Measurements from ENCODE around the gene EGR2. TPM values are rescaled to one million over a fixed set of nuclear protein-coding genes. Genes with fewer than 3 reads are reported as not detected.
A peak's percentile ranks its signal among the peaks of the same experiment; 100 is the strongest.

Gene EGR2
- total and polyA plus RNA-seq, 10 of the 15 experiments (the other 5 are each of a cell fraction or from before 2014, with no cell fraction given), result 8.3 to 56.5 (median 16.2) TPM

GRCh38 chr10:62816331-62817120 lies at the start of gene EGR2 (continued):
- TF ChIP-seq USF1 (IDR thresholded peaks at IDR 0.05; ENCODE audit: borderline replicate concordance, extremely low read length, insufficient read depth, low read depth, low read length), result peak; percentile 70
- TF ChIP-seq BHLHE40 (IDR thresholded peaks at IDR 0.05; ENCODE audit: borderline replicate concordance in 1 of 2, low read depth in 2 of 2, low read length in 1 of 2), result peak; percentile 86 to 96
- TF ChIP-seq HDGF (IDR thresholded peaks at IDR 0.05), result no peak
- no peak for TF ChIP-seq E4F1 (IDR thresholded peaks at IDR 0.05; ENCODE audit: borderline replicate concordance, partially characterized antibody)
- no peak for TF ChIP-seq CBX5 (IDR thresholded peaks at IDR 0.05; ENCODE audit: low read depth)
- peak; percentile 61 for TF ChIP-seq MTA2 (IDR thresholded peaks at IDR 0.05; ENCODE audit: low read depth)
- peak; percentile 46; the same call in 1 of the 2 replicates for TF ChIP-seq TAF1 (IDR thresholded peaks at IDR 0.05; ENCODE audit: borderline replicate concordance, low read depth, low read length)
- TF ChIP-seq MTA3 (IDR thresholded peaks at IDR 0.05; ENCODE audit: borderline replicate concordance, low read length), result peak; percentile 70; the same call in 1 of the 2 replicates
- peak; percentile 55; the same call in 1 of the 2 replicates for TF ChIP-seq BACH1 (IDR thresholded peaks at IDR 0.05; ENCODE audit: borderline replicate concordance)
- TF ChIP-seq ZNF384 (IDR thresholded peaks at IDR 0.05; ENCODE audit: borderline replicate concordance, low read depth, low read length), result peak; percentile 97
- no peak for TF ChIP-seq SUZ12 (IDR thresholded peaks at IDR 0.05; ENCODE audit: unreplicated experiment)
- TF ChIP-seq ZNF687 (IDR thresholded peaks at IDR 0.05), result no peak
- TF ChIP-seq MLLT1 (IDR thresholded peaks at IDR 0.05), result no peak; the same call in none of the 2 replicates
- peak; percentile 69 for TF ChIP-seq USF2 (IDR thresholded peaks at IDR 0.05; ENCODE audit: borderline replicate concordance, low read depth, low read length)
- TF ChIP-seq BCL3 (IDR thresholded peaks at IDR 0.05; ENCODE audit: borderline replicate concordance, insufficient read depth, low read depth, low read length, poor library complexity, severe bottlenecking), result peak; percentile 1

All from GM12878 (cell line).